MCF 10A (cell line): ENCODE data around the gene FRRS1L. TPM values are rescaled to one million over a fixed set of nuclear protein-coding genes. Genes with fewer than 3 reads are reported as not detected.

Source experiments
- BruUV-seq: library from RNA; stranded (reverse); fragments of 400-500 nt; replicated peaks from 2 replicates; lab custom pipeline; 2021; lab: Mats Ljungman, UMichigan
- CTCF ChIA-PET: fragments of 300-600 bp; sonication (Branson Sonifier 250); formaldehyde crosslinking; extraction: SDS; loops from one replicate; lab custom pipeline; 2021; ENCODE audit warnings: antibody characterized with exemption, inconsistent platforms; lab: Yijun Ruan, JAX
- POLR2A ChIA-PET: fragments of 300-600, 350-650 bp; sonication (Branson Sonifier 250); formaldehyde crosslinking; extraction: SDS; loops from one replicate; lab custom pipeline; 2020; ENCODE audit warnings: antibody characterized with exemption, inconsistent platforms; lab: Yijun Ruan, JAX
- DNase-seq: peaks from one replicate; pipeline ENCODE4 v3.0.0-alpha.2; 2018; ENCODE audit not compliant: unreplicated experiment
- H3K27ac Mint-ChIP-seq: one replicate; pipeline ENCODE4 v1.8.0; 2022; ENCODE audit warnings: mild to moderate bottlenecking, low read depth, mixed read lengths; ENCODE audit not compliant: unreplicated experiment
- H3K27me3 Mint-ChIP-seq: one replicate; pipeline ENCODE4 v1.8.0; 2022; ENCODE audit warnings: mixed read lengths; ENCODE audit not compliant: insufficient read depth, unreplicated experiment
- H3K36me3 Mint-ChIP-seq: one replicate; pipeline ENCODE4 v1.8.0; 2022; ENCODE audit warnings: mild to moderate bottlenecking, moderate library complexity, mixed read lengths; ENCODE audit not compliant: insufficient read depth, unreplicated experiment
- H3K4me1 Mint-ChIP-seq: one replicate; pipeline ENCODE4 v1.8.0; 2022; ENCODE audit warnings: mixed read lengths; ENCODE audit not compliant: insufficient read depth, unreplicated experiment
- H3K4me3 Mint-ChIP-seq: one replicate; pipeline ENCODE4 v1.8.0; 2022; ENCODE audit warnings: mild to moderate bottlenecking, moderate library complexity, mixed read lengths; ENCODE audit not compliant: unreplicated experiment
- H3K9me3 Mint-ChIP-seq: one replicate; pipeline ENCODE4 v1.8.0; 2022; ENCODE audit warnings: mixed read lengths; ENCODE audit not compliant: unreplicated experiment
- CTCF ChIP-seq: fragments of 200-600 bp; IDR thresholded peaks from one replicate; pipeline ENCODE4 v1.8.0; 2022; ENCODE audit warnings: antibody characterized with exemption, mild to moderate bottlenecking; ENCODE audit not compliant: unreplicated experiment
- intact Hi-C: fragments of 100-400 bp; cut with micrococcal nuclease; formaldehyde crosslinking; loops from 2 replicates; pipeline ENCODE4 v1.14.1; 2022
- total RNA-seq: library from RNA; stranded (reverse); gene quantifications from 2 replicates; pipeline ENCODE4 v1.2.3, GENCODE V29; 2022

Gene FRRS1L
- total RNA-seq, 1 experiment from 2014 or later: not detected

- H3K4me3 Mint-ChIP-seq: no peak overlapping the region
- H3K4me1 Mint-ChIP-seq: no peaks in the 10 kb centered on the region
- H3K36me3 Mint-ChIP-seq: no peaks in the 10 kb centered on the region
- DNase-seq: no peak
- H3K9me3 Mint-ChIP-seq: no peaks in the 10 kb centered on the region
- TF ChIP-seq CTCF: no peak
- intact Hi-C loops: loop anchor here (5.0 kb wide), 1 partner anchor 33 kb away; no protein-coding TSS in a partner anchor
- ChIA-PET CTCF (no interaction called here), POLR2A (no interaction called here)
- H3K27ac Mint-ChIP-seq: no peak overlapping the region
- BruUV-seq: no TSS peak
- no peaks in the 10 kb centered on the region for H3K27me3 Mint-ChIP-seq
These were observed 32.6 kb upstream of the FRRS1L start for GRCh38 chr9:109199676-109200075.

- BruUV-seq: no TSS peak
- H3K4me1 Mint-ChIP-seq: no peaks in the 10 kb centered on the region
- no peak overlapping the region for H3K4me3 Mint-ChIP-seq
- H3K36me3 Mint-ChIP-seq: no peaks in the 10 kb centered on the region
- intact Hi-C loops: loop anchor here (5.0 kb wide), 1 partner anchor 33 kb away; no protein-coding TSS in a partner anchor
- H3K27ac Mint-ChIP-seq: no peak overlapping the region
- ChIA-PET POLR2A (interaction anchor here (0.5 to 1.0 kb wide), 2 partner anchors 32 to 79 kb away, joined by 3 to 4 read pairs; partner anchors contain the start of gene TMEM245), CTCF (interaction anchor here (1.3 to 4.4 kb wide), 2 partner anchors 11 to 15 kb away, joined by 3 to 31 read pairs; no protein-coding TSS in a partner anchor)
- no peaks in the 10 kb centered on the region for H3K9me3 Mint-ChIP-seq
- peak; percentile 13 for DNase-seq
- TF ChIP-seq CTCF: no peak
- no peaks in the 10 kb centered on the region for H3K27me3 Mint-ChIP-seq
These were observed 31.8 kb upstream of the FRRS1L start for GRCh38 chr9:109198736-109199382.

- intact Hi-C loops: no loop called here
- H3K4me3 Mint-ChIP-seq: no peak overlapping the region
- TF ChIP-seq CTCF: no peak
- ChIA-PET CTCF (interaction anchor here (1.2 to 3.3 kb wide), 2 partner anchors 11 to 32 kb away, joined by 6 to 20 read pairs; no protein-coding TSS in a partner anchor), POLR2A (no interaction called here)
- H3K27ac Mint-ChIP-seq: no peak overlapping the region
- H3K36me3 Mint-ChIP-seq: no peaks in the 10 kb centered on the region
- BruUV-seq: no TSS peak
- no peaks in the 10 kb centered on the region for H3K9me3 Mint-ChIP-seq
- H3K27me3 Mint-ChIP-seq: no peaks in the 10 kb centered on the region
- H3K4me1 Mint-ChIP-seq: no peaks in the 10 kb centered on the region
- DNase-seq: no peak
These were observed 27.0 kb upstream of the FRRS1L start for GRCh38 chr9:109193974-109194556.

- peak; percentile 63 for DNase-seq
- Mint-ChIP-seq H3K27ac (no peak overlapping the region), H3K9me3 (no peaks in the 10 kb centered on the region), H3K27me3 (no peaks in the 10 kb centered on the region), H3K4me3 (no peak overlapping the region), H3K36me3 (no peaks in the 10 kb centered on the region), H3K4me1 (no peaks in the 10 kb centered on the region)
- peak; percentile 46 for TF ChIP-seq CTCF
- CTCF ChIA-PET: interaction anchor here (0.6 to 3.3 kb wide), 4 partner anchors 9 to 1794 kb away, joined by 3 to 20 read pairs (median 4); no protein-coding TSS in a partner anchor
- POLR2A ChIA-PET: interaction anchor here (1.4 kb wide), 1 partner anchor 126 kb away, joined by 3 read pairs; no protein-coding TSS in a partner anchor
- intact Hi-C loops: loop anchor here (1.0 kb wide), 1 partner anchor 128 kb away; the partner anchor contains the start of gene EPB41L4B
- BruUV-seq: no TSS peak
These were observed 25.8 kb upstream of the FRRS1L start for GRCh38 chr9:109192732-109193361.
